Amygdala (tissue), 56 donors: Measurements from ENCODE around the gene GNA12.

Experiments used
- DNase-seq, 56 donors: peaks; one replicate each; lab custom pipeline; 2025; lab: John Stamatoyannopoulos, UW

The GNA12 gene

GRCh38 chr7:2719007-2719406, 125.1 kb downstream of the GNA12 start:
- DNase-seq, result peak in 16 of 56 donors; percentile 11 to 68 (median 40)

- DNase-seq, result no peak
Observed at GRCh38 chr7:2718296-2718965, 125.7 kb downstream of the GNA12 start.

GRCh38 chr7:2717293-2718261, 126.5 kb downstream of the GNA12 start:
- DNase-seq, result peak in 7 of 56 donors; percentile 15 to 41 (median 25)

- DNase-seq, result no peak
Observed at GRCh38 chr7:2716906-2717292, 127.2 kb downstream of the GNA12 start.

- no peak for DNase-seq
Observed at GRCh38 chr7:2716488-2716887, 127.6 kb downstream of the GNA12 start.

GRCh38 chr7:2715341-2716231, 128.5 kb downstream of the GNA12 start:
- no peak for DNase-seq

GRCh38 chr7:2714636-2715035, 129.5 kb downstream of the GNA12 start:
- DNase-seq, result no peak

GRCh38 chr7:2713978-2714377, 130.1 kb downstream of the GNA12 start:
- DNase-seq, result no peak

- peak in 4 of 56 donors; percentile 21 to 47 (median 30) for DNase-seq
Observed at GRCh38 chr7:2713370-2713769, 130.7 kb downstream of the GNA12 start.

GRCh38 chr7:2711895-2712675, 132.0 kb downstream of the GNA12 start:
- no peak for DNase-seq

- no peak for DNase-seq
Observed at GRCh38 chr7:2710901-2711551, 133.1 kb downstream of the GNA12 start.

- DNase-seq, result no peak
Observed at GRCh38 chr7:2710286-2710655, 133.8 kb downstream of the GNA12 start.

- DNase-seq, result peak in 33 of 56 donors; percentile 18 to 82 (median 48)
Observed at GRCh38 chr7:2709553-2710285, 134.4 kb downstream of the GNA12 start.

- DNase-seq, result no peak
Observed at GRCh38 chr7:2708547-2709310, 135.4 kb downstream of the GNA12 start.

- no peak for DNase-seq
Observed at GRCh38 chr7:2708041-2708440, 136.1 kb downstream of the GNA12 start.

- no peak for DNase-seq
Observed at GRCh38 chr7:2707481-2707880, 136.6 kb downstream of the GNA12 start.

- no peak for DNase-seq
Observed at GRCh38 chr7:2706685-2707126, 137.4 kb downstream of the GNA12 start.
